KMS-11 (cell line): ENCODE measurements around the gene ARSD.

Experiments
- H2AFZ ChIP-seq: fragments of 200-600 bp; sonication (generic); 2 replicates; pipeline ENCODE4 v1.6.1; 2016; ENCODE audit warnings: antibody characterized with exemption, mixed run types, low read depth
- H3K27ac ChIP-seq: fragments of 200-600 bp; sonication (generic); 2 replicates; pipeline ENCODE4 v1.6.1; 2016; ENCODE audit warnings: mild to moderate bottlenecking, mixed run types
- H3K27me3 ChIP-seq: fragments of 200-600 bp; sonication (generic); 2 replicates; pipeline ENCODE4 v1.6.1; 2017; ENCODE audit warnings: mild to moderate bottlenecking, low read depth, mixed run types, moderate library complexity; ENCODE audit not compliant: insufficient read depth
- H3K36me3 ChIP-seq: fragments of 200-600 bp; sonication (generic); 2 replicates; pipeline ENCODE4 v1.6.1; 2017; ENCODE audit warnings: mild to moderate bottlenecking, mixed run types; ENCODE audit not compliant: insufficient read depth
- H3K4me1 ChIP-seq: fragments of 200-600 bp; sonication (generic); 2 replicates; pipeline ENCODE4 v1.6.1; 2016; ENCODE audit warnings: mild to moderate bottlenecking, low read depth, mixed run types; ENCODE audit not compliant: poor library complexity, severe bottlenecking
- H3K4me2 ChIP-seq: fragments of 200-600 bp; sonication (generic); 2 replicates; pipeline ENCODE4 v1.7.0; 2016; ENCODE audit warnings: mild to moderate bottlenecking, mixed run types
- H3K4me3 ChIP-seq: fragments of 200-600 bp; sonication (generic); IDR thresholded peaks from 2 replicates; pipeline ENCODE4 v1.6.1; 2017; ENCODE audit warnings: low read depth, low read length, mixed read lengths; ENCODE audit not compliant: insufficient read depth
- H3K79me2 ChIP-seq: fragments of 200-600 bp; sonication (generic); 2 replicates; pipeline ENCODE4 v1.6.1; 2016; ENCODE audit warnings: low read depth, mixed run types; ENCODE audit not compliant: insufficient read depth
- H3K9ac ChIP-seq: fragments of 200-600 bp; sonication (generic); 2 replicates; pipeline ENCODE4 v1.6.1; 2016; ENCODE audit warnings: mild to moderate bottlenecking, mixed run types
- H4K20me1 ChIP-seq: fragments of 200-600 bp; sonication (generic); 2 replicates; pipeline ENCODE4 v1.6.1; 2016; ENCODE audit warnings: mild to moderate bottlenecking, mixed run types; ENCODE audit not compliant: insufficient read depth
- TF ChIP-seq, protein P1 (sequence below): fragments of 200-600 bp; sonication (generic); conservative IDR thresholded peaks from 2 replicates; pipeline ENCODE4 v1.6.1; 2017; ENCODE audit warnings: low read depth, mild to moderate bottlenecking, antibody characterized with exemption, low read length, moderate library complexity, mixed read lengths

Gene ARSD

DNA sequence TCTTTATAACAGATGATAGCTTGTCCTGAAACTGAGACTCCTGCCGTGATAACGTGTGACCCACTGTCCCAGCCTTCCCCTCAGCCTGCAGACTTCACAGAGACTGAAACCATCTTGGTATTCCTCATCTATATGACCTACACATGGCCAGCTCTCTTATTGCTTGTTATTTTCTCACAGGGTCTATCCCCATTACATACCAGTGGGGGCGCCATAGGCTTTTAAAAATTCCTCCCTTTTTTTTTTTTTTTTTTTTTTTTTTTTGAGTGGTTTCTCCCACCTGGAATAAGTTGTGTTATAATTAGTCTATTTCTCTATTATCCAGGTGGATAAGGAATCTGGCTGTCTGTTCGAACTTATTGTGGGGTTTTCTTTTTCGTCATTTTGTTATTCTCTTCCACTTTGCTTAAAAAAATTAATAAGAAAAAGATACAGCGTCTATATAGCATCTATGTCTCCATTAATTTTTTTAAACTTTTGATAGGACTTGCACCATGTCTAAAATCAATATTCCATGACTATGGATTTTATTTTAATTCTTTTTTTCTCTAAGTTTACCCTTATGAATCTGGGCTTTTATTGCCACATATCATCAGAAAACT lies 53.2 kb downstream of the ARSD start:
- no peak overlapping the region for H2AFZ ChIP-seq
- no peaks in the 10 kb centered on the region for H3K4me1 ChIP-seq
- TF ChIP-seq, protein P1, sequence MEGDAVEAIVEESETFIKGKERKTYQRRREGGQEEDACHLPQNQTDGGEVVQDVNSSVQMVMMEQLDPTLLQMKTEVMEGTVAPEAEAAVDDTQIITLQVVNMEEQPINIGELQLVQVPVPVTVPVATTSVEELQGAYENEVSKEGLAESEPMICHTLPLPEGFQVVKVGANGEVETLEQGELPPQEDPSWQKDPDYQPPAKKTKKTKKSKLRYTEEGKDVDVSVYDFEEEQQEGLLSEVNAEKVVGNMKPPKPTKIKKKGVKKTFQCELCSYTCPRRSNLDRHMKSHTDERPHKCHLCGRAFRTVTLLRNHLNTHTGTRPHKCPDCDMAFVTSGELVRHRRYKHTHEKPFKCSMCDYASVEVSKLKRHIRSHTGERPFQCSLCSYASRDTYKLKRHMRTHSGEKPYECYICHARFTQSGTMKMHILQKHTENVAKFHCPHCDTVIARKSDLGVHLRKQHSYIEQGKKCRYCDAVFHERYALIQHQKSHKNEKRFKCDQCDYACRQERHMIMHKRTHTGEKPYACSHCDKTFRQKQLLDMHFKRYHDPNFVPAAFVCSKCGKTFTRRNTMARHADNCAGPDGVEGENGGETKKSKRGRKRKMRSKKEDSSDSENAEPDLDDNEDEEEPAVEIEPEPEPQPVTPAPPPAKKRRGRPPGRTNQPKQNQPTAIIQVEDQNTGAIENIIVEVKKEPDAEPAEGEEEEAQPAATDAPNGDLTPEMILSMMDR = peak; percentile 59
- no peaks in the 10 kb centered on the region for H3K79me2 ChIP-seq
- H3K9ac ChIP-seq = no peak overlapping the region
- no peaks in the 10 kb centered on the region for H3K36me3 ChIP-seq
- H3K27ac ChIP-seq = no peak overlapping the region
- no peak overlapping the region for H3K4me3 ChIP-seq
- no peaks in the 10 kb centered on the region for H4K20me1 ChIP-seq
- H3K27me3 ChIP-seq = no peaks in the 10 kb centered on the region
- H3K4me2 ChIP-seq = no peak overlapping the region

DNA sequence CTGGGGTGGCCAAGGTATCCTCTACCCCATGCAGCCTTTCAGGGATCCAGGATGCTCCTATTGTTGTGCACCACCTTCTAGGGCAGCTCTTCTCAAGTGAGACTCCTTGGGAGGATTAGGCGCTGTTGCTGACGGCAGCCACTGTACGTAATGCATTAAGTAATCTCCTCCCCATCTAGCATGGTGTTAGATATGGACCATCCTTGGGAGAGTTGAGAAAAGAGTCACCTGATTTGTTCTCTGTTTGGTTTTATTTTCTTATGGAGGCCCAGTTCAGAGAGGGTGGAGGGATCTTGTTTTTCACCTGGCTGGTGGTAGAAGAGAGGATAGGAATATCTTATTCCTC lies 54.0 kb downstream of the ARSD start:
- Histone ChIP-seq H3K9ac (no peak overlapping the region), H3K4me3 (no peak overlapping the region), H3K4me2 (no peak overlapping the region), H2AFZ (no peak overlapping the region), H3K4me1 (no peaks in the 10 kb centered on the region), H3K27ac (no peak overlapping the region), H3K36me3 (no peaks in the 10 kb centered on the region), H3K79me2 (no peaks in the 10 kb centered on the region), H4K20me1 (no peaks in the 10 kb centered on the region), H3K27me3 (no peaks in the 10 kb centered on the region)
- TF ChIP-seq, protein P1 = no peak

DNA sequence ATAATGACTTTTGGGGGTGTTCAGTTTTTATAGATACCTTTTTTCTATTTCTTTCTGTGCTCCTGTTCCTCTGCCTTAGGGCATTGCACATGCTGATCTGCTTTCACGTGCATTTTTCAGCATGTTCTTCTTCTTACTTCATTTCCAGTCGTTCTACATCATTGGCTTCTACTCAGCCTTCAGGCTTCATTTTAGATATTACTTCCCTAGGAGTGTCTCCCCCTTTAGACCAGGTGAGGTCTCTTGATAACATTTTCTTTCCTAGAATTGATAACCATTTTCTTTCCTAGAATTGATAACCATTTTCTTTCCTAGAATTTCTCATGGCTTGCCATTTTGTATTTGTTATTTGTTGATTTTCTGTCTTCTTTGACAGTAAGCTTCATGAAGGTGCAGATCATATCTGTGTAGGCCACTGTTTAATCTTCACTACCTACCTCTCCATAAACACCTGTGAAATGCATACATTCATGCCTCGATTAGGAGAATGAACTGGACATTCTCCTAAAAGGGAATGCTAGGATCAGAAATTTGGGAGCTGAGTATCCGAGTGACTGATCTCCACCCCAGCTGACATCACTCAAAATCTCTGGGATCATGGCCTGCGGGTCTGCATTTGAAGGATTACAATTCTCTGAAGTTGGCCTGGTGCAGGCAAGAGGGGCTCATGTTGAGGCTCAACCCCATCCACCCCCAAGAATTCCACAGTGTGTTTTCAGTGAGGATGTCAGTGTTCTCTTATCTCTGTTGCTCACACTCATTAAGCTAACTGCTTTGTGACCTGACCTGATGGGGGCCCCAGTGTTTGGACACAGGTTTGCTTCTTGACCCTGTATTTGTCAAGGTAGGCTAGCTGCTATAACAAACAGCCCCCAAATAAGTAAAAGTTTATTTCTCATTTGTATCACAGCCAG lies 54.7 kb downstream of the ARSD start:
- no peaks in the 10 kb centered on the region for H4K20me1 ChIP-seq

DNA sequence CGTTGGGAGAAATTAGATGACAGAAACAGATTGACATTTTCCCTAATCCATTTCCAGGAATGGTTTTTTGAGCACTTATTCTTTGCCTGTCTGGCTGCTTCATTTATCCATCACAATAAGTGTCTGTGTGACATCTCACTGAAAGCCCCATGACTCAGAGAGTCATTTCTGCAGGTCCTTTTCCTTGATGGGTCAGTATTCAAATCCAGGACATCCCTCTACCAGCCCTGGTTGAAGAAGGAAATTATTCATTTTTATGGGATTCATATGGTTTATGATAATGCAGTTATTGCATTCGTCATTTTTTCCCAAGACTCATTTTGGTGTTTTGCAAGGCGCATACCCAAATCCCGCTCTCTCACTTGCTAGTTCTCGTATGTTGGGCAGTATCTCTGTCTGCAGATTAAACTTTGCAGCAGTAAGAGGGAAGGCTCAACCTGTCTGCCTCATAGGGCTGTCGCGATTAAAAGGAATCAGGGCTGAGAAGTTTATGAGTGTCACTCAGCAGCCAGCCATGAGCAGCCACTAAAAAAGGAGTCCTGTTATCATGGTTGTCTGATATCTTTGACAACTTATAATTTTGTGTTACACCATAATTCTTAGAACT lies 56.4 kb downstream of the ARSD start:
- Histone ChIP-seq H3K79me2 (no peaks in the 10 kb centered on the region), H4K20me1 (no peaks in the 10 kb centered on the region), H3K4me1 (no peaks in the 10 kb centered on the region), H3K36me3 (no peaks in the 10 kb centered on the region), H3K9ac (no peak overlapping the region), H3K4me3 (no peak overlapping the region), H3K27me3 (no peaks in the 10 kb centered on the region), H3K4me2 (no peak overlapping the region), H3K27ac (no peak overlapping the region), H2AFZ (no peak overlapping the region)
- TF ChIP-seq, protein P1 = no peak

More for the DNA sequence above, 54.7 kb downstream of the ARSD start:
- H3K4me1 ChIP-seq = no peaks in the 10 kb centered on the region
- no peaks in the 10 kb centered on the region for H3K36me3 ChIP-seq
- H3K27me3 ChIP-seq = no peaks in the 10 kb centered on the region
- H3K9ac ChIP-seq = no peak overlapping the region
- no peak overlapping the region for H2AFZ ChIP-seq
- no peaks in the 10 kb centered on the region for H3K79me2 ChIP-seq
- no peak overlapping the region for H3K4me3 ChIP-seq
- H3K27ac ChIP-seq = no peak overlapping the region
- TF ChIP-seq, protein P1 = no peak
- no peak overlapping the region for H3K4me2 ChIP-seq
